Transverse colon (tissue), 4 donors: ENCODE measurements around the gene DMRTB1. TPM values are rescaled to one million over a fixed set of nuclear protein-coding genes. Genes with fewer than 3 reads are reported as not detected.

Experiments
- DNase-seq: peaks from one replicate; pipeline ENCODE4 v3.0.0-alpha.2; 2019
- H3K27ac ChIP-seq, 4 donors: fragments of 200-600 bp; sonication (generic); 2 replicates each; pipeline ENCODE4 v1.5.1; 2016 to 2018; ENCODE audit warnings: inconsistent platforms in 4 of 4
- H3K27me3 ChIP-seq: fragments of 200-600 bp; sonication (generic); 2 replicates; pipeline ENCODE4 v1.5.1; 2017; ENCODE audit warnings: inconsistent platforms
- H3K36me3 ChIP-seq, 4 donors: fragments of 200-600 bp; sonication (generic); 2 replicates each; pipeline ENCODE4 v1.5.1; 2017 to 2019; ENCODE audit warnings: inconsistent platforms in 4 of 4
- H3K4me1 ChIP-seq, 4 donors: fragments of 200-600 bp; sonication (generic); 2 replicates each; pipeline ENCODE4 v1.5.1; 2017 to 2020; ENCODE audit warnings: inconsistent platforms in 4 of 4
- H3K4me3 ChIP-seq, 4 donors: fragments of 200-600 bp; sonication (generic); 1 replicate in 1 of 4; 2 replicates in 3 of 4; pipeline versions ENCODE4 v1.5.1 to v1.6.1; 2017 to 2019; ENCODE audit warnings: inconsistent platforms in 4 of 4
- H3K9me3 ChIP-seq, 2 donors: fragments of 200-600 bp; sonication (generic); 2 replicates each; pipeline ENCODE4 v1.5.1; 2017 to 2019; ENCODE audit warnings: inconsistent platforms in 2 of 2
- EP300 ChIP-seq: sonication (generic); formaldehyde crosslinking; IDR thresholded peaks from one replicate; pipeline ENCODE4 v1.6.1; 2017; ENCODE audit warnings: antibody characterized with exemption, low read depth
- POLR2A ChIP-seq: fragments of 450-650 bp; IDR thresholded peaks from one replicate; pipeline ENCODE4 v1.6.1; 2016; ENCODE audit warnings: antibody characterized with exemption, mild to moderate bottlenecking, moderate library complexity
- POLR2AphosphoS5 ChIP-seq, 3 donors: sonication (generic); formaldehyde crosslinking; IDR thresholded peaks; one replicate each; pipeline ENCODE4 v1.6.1; 2016; ENCODE audit warnings: antibody characterized with exemption in 3 of 3
- WGBS, 2 donors: methylation state at CpG; one replicate each; pipeline ENCODE4 v1.1.5; 2018; ENCODE audit warnings: low coverage in 1 of 2; 5-methylcytosine and 5-hydroxymethylcytosine counted together
- in situ Hi-C, 4 donors: fragments of 200-750 bp; cut with MboI; loops; one replicate each; pipeline versions ENCODE4 v1.15.0 to v1.15.1; 2017; ENCODE audit warnings: low sequenced_read_pairs in 3 of 4, low pct_ligation_motif_present in 1 of 4, low pct_unique_long_range_greater_than_20kb in 1 of 4
- intact Hi-C: fragments of 100-400 bp; cut with DNase I; formaldehyde crosslinking; loops from one replicate; pipeline ENCODE4 v1.15.1; 2023; ENCODE audit warnings: low total_unique reads
- total RNA-seq, 4 donors: library from RNA; depleted of rRNA; stranded (reverse); fragments of >200 nt; gene quantifications; one replicate each; pipeline ENCODE4 v1.1.0, GENCODE V29; 2016
- TF ChIP-seq, protein P1 (sequence below), 5 experiments: fragments of 200-600 bp in 3 of 5; fragments of 450-650 bp in 2 of 5; sonication (generic) in 3 of 5; IDR thresholded peaks; 1 replicate in 2 of 5; 2 replicates in 3 of 5; pipeline ENCODE4 v1.5.1; 2016 to 2017; ENCODE audit warnings: antibody characterized with exemption in 5 of 5, inconsistent platforms in 3 of 5, mild to moderate bottlenecking in 2 of 5, moderate library complexity in 1 of 5

The DMRTB1 gene
- total RNA-seq, 4 donors from 2014 or later: not detected

DNA sequence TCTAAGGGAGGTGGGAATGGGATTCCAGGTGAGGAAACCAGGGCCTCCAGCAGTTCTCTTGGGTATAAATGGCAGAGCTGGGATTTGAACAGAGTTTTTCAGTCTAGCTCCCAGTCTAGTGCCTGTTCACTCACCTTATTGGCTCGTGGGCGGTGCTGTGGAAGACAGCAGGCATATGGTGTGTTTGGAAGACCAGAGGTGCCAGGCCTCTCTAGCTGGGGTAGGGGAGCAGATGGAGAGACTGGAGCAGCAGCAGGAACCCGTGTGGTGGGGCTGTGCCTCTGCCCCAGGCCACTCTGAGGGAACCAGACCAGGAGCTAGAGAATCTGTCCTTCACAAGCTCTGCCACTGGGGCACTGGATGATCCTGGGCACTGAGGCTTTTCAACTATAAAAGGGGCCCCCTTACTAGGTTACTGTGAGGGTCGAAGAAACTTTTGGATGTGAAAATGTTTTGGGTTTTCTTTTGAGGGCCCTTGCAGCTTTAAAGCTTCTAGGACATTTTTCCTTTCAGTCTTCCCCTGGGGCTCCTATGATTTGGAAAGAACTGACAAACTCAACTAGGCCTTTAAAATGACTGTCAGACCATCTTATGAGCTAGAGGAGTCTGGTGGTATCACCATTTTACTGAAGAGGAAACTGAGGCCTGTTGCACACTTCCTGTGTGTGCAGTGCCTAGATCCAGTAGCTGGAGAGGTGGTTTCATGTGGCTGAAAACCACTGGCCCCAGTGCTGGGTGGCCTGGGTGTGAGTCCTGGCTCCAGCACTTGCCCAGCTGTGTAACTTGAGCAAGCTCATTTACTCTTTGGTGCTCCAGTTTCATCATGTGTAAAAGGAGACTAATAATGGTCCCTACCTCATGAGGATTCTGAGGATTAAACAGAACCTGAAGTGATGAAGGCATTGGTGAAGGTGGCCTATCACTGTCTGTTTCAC is 6.1 kb downstream of the DMRTB1 start:
- intact Hi-C loops (no loop called here), in situ Hi-C loops (no loop called here)
- WGBS, 2 donors: 49% methylated on average over 4 of the region's 4 CpGs; no CpG with 5 or more reads in 1 of the 2 donors
- H3K27ac ChIP-seq: no peak overlapping the region
- H3K36me3 ChIP-seq: no peaks in the 10 kb centered on the region
- no peak for DNase-seq
- TF ChIP-seq EP300: no peak
- no peak for TF ChIP-seq POLR2AphosphoS5 (IDR thresholded peaks at IDR 0.05)
- TF ChIP-seq, protein P1, sequence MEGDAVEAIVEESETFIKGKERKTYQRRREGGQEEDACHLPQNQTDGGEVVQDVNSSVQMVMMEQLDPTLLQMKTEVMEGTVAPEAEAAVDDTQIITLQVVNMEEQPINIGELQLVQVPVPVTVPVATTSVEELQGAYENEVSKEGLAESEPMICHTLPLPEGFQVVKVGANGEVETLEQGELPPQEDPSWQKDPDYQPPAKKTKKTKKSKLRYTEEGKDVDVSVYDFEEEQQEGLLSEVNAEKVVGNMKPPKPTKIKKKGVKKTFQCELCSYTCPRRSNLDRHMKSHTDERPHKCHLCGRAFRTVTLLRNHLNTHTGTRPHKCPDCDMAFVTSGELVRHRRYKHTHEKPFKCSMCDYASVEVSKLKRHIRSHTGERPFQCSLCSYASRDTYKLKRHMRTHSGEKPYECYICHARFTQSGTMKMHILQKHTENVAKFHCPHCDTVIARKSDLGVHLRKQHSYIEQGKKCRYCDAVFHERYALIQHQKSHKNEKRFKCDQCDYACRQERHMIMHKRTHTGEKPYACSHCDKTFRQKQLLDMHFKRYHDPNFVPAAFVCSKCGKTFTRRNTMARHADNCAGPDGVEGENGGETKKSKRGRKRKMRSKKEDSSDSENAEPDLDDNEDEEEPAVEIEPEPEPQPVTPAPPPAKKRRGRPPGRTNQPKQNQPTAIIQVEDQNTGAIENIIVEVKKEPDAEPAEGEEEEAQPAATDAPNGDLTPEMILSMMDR (IDR thresholded peaks at IDR 0.05): no peak
- TF ChIP-seq POLR2A: no peak
- no peaks in the 10 kb centered on the region for H3K4me1 ChIP-seq
- no peaks in the 10 kb centered on the region for H3K27me3 ChIP-seq
- H3K4me3 ChIP-seq: no peak overlapping the region
- no peaks in the 10 kb centered on the region for H3K9me3 ChIP-seq

DNA sequence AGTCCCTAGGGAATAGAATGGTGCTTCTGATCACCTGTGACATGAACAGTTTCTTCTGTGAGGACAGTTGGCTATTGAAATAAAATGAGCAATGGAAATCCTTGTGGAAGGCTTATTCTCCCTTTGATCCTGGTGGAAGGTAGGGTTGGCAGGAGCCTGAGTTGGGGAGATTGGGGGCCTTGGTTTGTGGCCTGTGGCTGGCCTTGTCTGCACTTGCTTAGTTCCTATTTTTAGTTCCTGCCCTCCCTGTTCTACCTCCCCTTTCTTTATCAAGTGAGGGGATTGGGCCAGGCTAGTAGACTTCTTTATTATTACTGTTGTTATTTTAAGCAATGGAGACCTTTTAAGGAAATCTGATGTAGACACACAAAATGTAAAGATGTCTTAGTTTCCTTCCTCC is 8.2 kb downstream of the DMRTB1 start:
- Histone ChIP-seq H3K4me1 (no peaks in the 10 kb centered on the region), H3K4me3 (no peak overlapping the region), H3K36me3 (no peaks in the 10 kb centered on the region), H3K9me3 (no peaks in the 10 kb centered on the region), H3K27me3 (no peaks in the 10 kb centered on the region), H3K27ac (no peak overlapping the region)
- in situ Hi-C loops (no loop called here), intact Hi-C loops (no loop called here)
- TF ChIP-seq POLR2AphosphoS5 (IDR thresholded peaks at IDR 0.05) (no peak), POLR2A (no peak), EP300 (no peak)
- TF ChIP-seq, protein P1 (IDR thresholded peaks at IDR 0.05): no peak
- DNase-seq: no peak

DNA sequence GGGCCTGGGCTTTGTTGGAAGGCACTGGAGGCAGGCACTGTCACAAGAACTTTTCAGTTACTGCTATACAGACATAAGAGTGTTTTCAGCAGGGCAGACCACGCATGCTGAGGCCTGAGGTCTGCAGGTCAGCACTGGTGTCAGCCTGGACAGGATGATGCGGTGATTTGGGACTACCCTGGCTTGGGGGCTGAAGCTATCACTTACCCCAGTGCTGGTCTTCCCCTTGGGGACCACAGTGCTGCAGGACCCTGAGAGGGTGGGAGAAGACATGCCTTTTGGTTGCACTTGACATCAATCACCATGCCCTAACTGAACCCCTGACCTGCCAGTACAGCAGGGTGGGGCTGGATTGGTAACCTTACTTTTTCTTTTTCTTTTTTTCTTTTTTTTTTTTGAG is 9.2 kb downstream of the DMRTB1 start:
- 100% methylated on average over 2 of the region's 2 CpGs; no CpG with 5 or more reads in 1 of the 2 donors for WGBS, 2 donors
- H3K27me3 ChIP-seq: no peaks in the 10 kb centered on the region

DNA sequence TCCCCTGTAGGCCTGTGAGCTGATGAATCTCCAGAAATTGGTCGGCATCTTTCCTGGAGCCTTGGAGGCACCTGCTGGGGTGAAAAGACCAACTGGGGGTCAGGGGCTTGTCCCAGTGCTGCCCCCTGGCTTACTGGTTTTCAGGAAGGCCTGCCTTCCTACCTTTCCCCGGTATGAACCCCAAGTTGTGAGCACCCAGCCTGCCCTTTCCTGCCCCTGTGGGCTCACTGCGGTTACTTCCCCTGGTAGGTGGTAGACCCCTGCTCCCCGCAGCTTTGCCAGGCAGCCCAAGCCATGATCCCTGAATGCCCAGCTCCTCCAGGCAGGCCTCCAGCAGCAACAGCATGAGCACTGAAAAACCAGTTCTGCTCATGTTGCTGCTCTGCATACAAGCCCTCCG is 10.2 kb downstream of the DMRTB1 start:
- H3K4me1 ChIP-seq: no peaks in the 10 kb centered on the region
- H3K4me3 ChIP-seq: no peak overlapping the region
- intact Hi-C loops: no loop called here
- no peaks in the 10 kb centered on the region for H3K9me3 ChIP-seq
- no peak overlapping the region for H3K27ac ChIP-seq
- H3K36me3 ChIP-seq: no peaks in the 10 kb centered on the region
- no peak for DNase-seq
- 77 to 93% methylated on average over 3 to 5 of the region's 5 CpGs for WGBS, 2 donors
- no peaks in the 10 kb centered on the region for H3K27me3 ChIP-seq
- in situ Hi-C loops: no loop called here
- TF ChIP-seq, protein P1 (IDR thresholded peaks at IDR 0.05): no peak
- no peak for TF ChIP-seq EP300
- no peak for TF ChIP-seq POLR2AphosphoS5 (IDR thresholded peaks at IDR 0.05)
- TF ChIP-seq POLR2A: no peak

More for the DNA sequence above, 9.2 kb downstream of the DMRTB1 start:
- intact Hi-C loops: no loop called here
- no peak for DNase-seq
- TF ChIP-seq POLR2AphosphoS5 (IDR thresholded peaks at IDR 0.05) (no peak), POLR2A (no peak), EP300 (no peak)
- TF ChIP-seq, protein P1 (IDR thresholded peaks at IDR 0.05): no peak
- no peaks in the 10 kb centered on the region for H3K36me3 ChIP-seq
- no peaks in the 10 kb centered on the region for H3K9me3 ChIP-seq
- in situ Hi-C loops: no loop called here
- no peak overlapping the region for H3K27ac ChIP-seq
- H3K4me1 ChIP-seq: no peaks in the 10 kb centered on the region
- H3K4me3 ChIP-seq: no peak overlapping the region
